ENCODE measurements around the gene MYO10. TPM values are rescaled to one million over a fixed set of nuclear protein-coding genes. Genes with fewer than 3 reads are reported as not detected.

MYO10 gene
- total RNA-seq, 2 donors from 2014 or later = 24.7 to 77.0 TPM

GRCh38 chr5:16897284-16897704 is 38.8 kb downstream of the MYO10 start:
- TF ChIP-seq POLR2AphosphoS5 (IDR thresholded peaks at IDR 0.05) (peak; percentile 40), POLR2A (IDR thresholded peaks at IDR 0.05) (no peak), CTCF (IDR thresholded peaks at IDR 0.05) (no peak)
- intact Hi-C loops (cut with DNase I) = no loop called here
- Histone ChIP-seq H3K27me3 (replicated peaks; ENCODE audit: insufficient read depth) (no peaks in the 10 kb centered on the region), H3K27ac (no peak overlapping the region), H3K4me3 (no peak overlapping the region), H3K9me3 (no peaks in the 10 kb centered on the region), H3K4me1 (replicated peaks) (peaks cover 13% of the 10 kb centered on the region), H3K36me3 (no peaks in the 10 kb centered on the region)
- DNase-seq (ENCODE audit: low spot score) = peak; percentile 28
- 15% methylated on average over 7 of the region's 7 CpGs for WGBS

- TF ChIP-seq POLR2AphosphoS5 (IDR thresholded peaks at IDR 0.05) (no peak), POLR2A (IDR thresholded peaks at IDR 0.05) (no peak), CTCF (IDR thresholded peaks at IDR 0.05) (no peak)
- WGBS = 42% methylated on average over 4 of the region's 4 CpGs
- Histone ChIP-seq H3K9me3 (no peaks in the 10 kb centered on the region), H3K4me1 (replicated peaks) (peaks cover 13% of the 10 kb centered on the region), H3K4me3 (no peak overlapping the region), H3K36me3 (no peaks in the 10 kb centered on the region), H3K27me3 (replicated peaks; ENCODE audit: insufficient read depth) (no peaks in the 10 kb centered on the region), H3K27ac (no peak overlapping the region)
- DNase-seq (ENCODE audit: low spot score) = no peak
- intact Hi-C loops (cut with DNase I) = no loop called here
These were observed 39.3 kb downstream of the MYO10 start for GRCh38 chr5:16896767-16897166.

- H3K4me1 ChIP-seq (replicated peaks) = peaks cover 13% of the 10 kb centered on the region
- H3K9me3 ChIP-seq = no peaks in the 10 kb centered on the region
- WGBS = 47% methylated on average over 13 of the region's 13 CpGs
- peak overlapping the region; percentile 27 to 55 for H3K27ac ChIP-seq
- TF ChIP-seq POLR2AphosphoS5 (IDR thresholded peaks at IDR 0.05) = peak; percentile 81
- no peak for TF ChIP-seq POLR2A (IDR thresholded peaks at IDR 0.05)
- peak in 1 of 4 experiments; percentile 6 for TF ChIP-seq CTCF (IDR thresholded peaks at IDR 0.05)
- peak; percentile 73 for DNase-seq (ENCODE audit: low spot score)
- H3K27me3 ChIP-seq (replicated peaks; ENCODE audit: insufficient read depth) = no peaks in the 10 kb centered on the region
- no peaks in the 10 kb centered on the region for H3K36me3 ChIP-seq
- intact Hi-C loops (cut with DNase I) = no loop called here
- H3K4me3 ChIP-seq = no peak overlapping the region
These were observed 41.6 kb downstream of the MYO10 start for GRCh38 chr5:16894236-16895057.

- no peak overlapping the region for H3K27ac ChIP-seq
- no peak for DNase-seq (ENCODE audit: low spot score)
- no peaks in the 10 kb centered on the region for H3K36me3 ChIP-seq
- no peaks in the 10 kb centered on the region for H3K9me3 ChIP-seq
- 93% methylated on average over 8 of the region's 8 CpGs for WGBS
- H3K27me3 ChIP-seq (replicated peaks; ENCODE audit: insufficient read depth) = no peaks in the 10 kb centered on the region
- no peak overlapping the region for H3K4me3 ChIP-seq
- intact Hi-C loops (cut with DNase I) = no loop called here
- no peak for TF ChIP-seq POLR2A (IDR thresholded peaks at IDR 0.05)
- TF ChIP-seq CTCF (IDR thresholded peaks at IDR 0.05) = no peak
- no peak for TF ChIP-seq POLR2AphosphoS5 (IDR thresholded peaks at IDR 0.05)
- H3K4me1 ChIP-seq (replicated peaks) = peaks cover 5% of the 10 kb centered on the region
These were observed 45.1 kb downstream of the MYO10 start for GRCh38 chr5:16891033-16891432.
